Ishikawa (cell line): ENCODE results near the gene ZBTB40.

Experiments used
- EP300 ChIP-seq: IDR thresholded peaks from 2 replicates; pipeline ENCODE4 v1.6.1; 2012; ENCODE audit warnings: borderline replicate concordance
- RAD21 ChIP-seq: IDR thresholded peaks from 2 replicates; pipeline ENCODE4 v1.6.1; 2012; ENCODE audit warnings: low read depth
- TF ChIP-seq, protein P1 (sequence below): IDR thresholded peaks from 2 replicates; pipeline ENCODE4 v1.6.1; 2012; ENCODE audit warnings: low read depth, mild to moderate bottlenecking

DNA sequence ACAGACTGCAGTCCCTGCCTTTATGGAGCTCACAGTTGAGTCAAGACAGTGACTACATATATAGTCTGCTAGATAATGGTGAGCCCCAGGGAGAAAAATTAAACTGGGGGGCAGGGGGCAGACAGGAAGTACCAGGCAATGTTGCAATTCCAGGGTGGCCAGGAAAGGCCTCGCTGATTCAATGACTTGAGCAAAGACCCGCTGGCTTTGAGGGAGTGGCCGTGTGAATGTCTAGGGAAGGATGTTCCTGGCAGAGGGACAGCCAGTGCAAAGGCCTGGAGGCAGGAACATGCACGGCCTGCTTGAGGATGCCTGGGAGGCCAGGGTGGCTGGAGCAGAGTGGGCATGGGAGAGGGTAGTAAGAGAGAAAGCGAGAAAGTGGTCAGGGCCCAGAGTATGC, 88.7 kb downstream of the ZBTB40 start:
- TF ChIP-seq, protein P1, sequence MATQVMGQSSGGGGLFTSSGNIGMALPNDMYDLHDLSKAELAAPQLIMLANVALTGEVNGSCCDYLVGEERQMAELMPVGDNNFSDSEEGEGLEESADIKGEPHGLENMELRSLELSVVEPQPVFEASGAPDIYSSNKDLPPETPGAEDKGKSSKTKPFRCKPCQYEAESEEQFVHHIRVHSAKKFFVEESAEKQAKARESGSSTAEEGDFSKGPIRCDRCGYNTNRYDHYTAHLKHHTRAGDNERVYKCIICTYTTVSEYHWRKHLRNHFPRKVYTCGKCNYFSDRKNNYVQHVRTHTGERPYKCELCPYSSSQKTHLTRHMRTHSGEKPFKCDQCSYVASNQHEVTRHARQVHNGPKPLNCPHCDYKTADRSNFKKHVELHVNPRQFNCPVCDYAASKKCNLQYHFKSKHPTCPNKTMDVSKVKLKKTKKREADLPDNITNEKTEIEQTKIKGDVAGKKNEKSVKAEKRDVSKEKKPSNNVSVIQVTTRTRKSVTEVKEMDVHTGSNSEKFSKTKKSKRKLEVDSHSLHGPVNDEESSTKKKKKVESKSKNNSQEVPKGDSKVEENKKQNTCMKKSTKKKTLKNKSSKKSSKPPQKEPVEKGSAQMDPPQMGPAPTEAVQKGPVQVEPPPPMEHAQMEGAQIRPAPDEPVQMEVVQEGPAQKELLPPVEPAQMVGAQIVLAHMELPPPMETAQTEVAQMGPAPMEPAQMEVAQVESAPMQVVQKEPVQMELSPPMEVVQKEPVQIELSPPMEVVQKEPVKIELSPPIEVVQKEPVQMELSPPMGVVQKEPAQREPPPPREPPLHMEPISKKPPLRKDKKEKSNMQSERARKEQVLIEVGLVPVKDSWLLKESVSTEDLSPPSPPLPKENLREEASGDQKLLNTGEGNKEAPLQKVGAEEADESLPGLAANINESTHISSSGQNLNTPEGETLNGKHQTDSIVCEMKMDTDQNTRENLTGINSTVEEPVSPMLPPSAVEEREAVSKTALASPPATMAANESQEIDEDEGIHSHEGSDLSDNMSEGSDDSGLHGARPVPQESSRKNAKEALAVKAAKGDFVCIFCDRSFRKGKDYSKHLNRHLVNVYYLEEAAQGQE: no peak
- no peak for TF ChIP-seq RAD21
- no peak for TF ChIP-seq EP300
